ENCODE data around the gene SLC2A5.
A peak's percentile ranks its signal among the peaks of the same experiment; 100 is the strongest.

The SLC2A5 gene

DNA sequence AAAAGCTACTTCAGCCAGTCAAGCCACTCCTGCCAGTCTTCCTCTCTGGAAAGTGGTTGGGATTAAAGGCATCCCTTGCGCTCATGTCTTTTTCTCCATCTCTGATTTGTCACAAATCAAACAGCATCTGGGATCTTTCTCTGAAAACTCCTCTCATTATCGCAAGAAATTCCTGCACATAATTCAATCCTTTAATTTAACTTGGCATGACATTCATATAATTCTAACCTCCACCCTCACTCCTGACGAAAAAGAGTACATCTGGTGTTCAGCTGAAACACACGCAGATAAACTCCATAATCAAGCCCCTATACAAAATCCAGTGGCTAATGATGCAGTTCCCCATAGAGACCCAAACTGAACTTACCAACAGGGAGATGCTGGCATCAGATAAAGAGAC lies 19.4 kb upstream of the SLC2A5 start:
- DNase-seq (ENCODE audit: low read depth) = no peak

DNA sequence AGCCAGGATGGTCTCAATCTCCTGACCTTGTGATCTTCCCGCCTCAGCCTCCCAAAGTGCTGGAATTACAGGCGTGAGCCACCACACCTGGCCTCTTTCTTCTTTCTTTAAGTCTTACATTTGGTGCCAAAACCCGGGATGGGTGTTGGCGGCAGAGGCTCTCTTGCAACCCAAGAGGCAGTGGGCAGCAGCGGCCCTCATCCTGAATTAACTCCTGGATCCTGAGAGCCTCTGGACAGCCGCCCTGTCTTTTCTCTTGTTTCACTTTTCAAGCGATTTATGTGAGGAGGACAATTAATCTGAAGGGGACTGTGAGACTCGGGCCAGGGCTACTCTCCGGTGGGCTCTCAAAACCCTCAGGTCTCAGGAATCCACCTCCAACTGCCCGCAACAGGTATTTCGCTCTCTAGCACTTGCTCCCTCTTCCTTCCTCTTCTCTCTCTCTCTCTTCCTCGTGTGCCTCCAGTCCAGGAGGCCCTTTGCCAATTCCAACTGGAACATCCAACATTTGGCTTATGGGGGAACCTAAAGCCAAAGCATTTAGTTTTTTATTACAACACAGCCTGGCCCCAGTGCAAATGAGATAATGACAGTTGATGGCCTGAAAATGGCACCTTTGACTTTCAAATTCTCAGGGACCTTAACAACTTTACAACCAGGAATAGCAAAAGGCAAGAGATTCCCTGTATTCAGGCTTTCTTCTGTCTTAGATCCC lies 18.1 kb upstream of the SLC2A5 start:
- no peak for DNase-seq (ENCODE audit: low read depth)

DNA sequence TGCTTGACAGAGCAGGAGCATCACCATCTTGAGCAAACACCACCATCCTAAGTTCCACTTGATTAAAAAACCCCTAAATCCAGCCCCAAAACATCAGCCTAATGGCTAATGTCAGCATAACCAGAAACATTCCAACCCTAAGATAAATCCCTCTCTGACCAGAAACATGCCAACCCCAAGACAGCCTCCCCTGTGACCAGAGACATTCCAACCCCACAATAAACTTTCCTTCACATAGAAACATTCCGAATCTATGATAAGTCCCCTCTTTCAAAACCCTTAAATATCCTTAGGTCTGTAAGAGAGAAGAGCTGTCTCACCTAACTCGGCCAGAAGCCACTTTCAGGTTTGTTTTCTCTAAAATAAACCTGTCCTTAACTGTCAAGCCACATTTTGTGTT lies 17.4 kb upstream of the SLC2A5 start:
- DNase-seq (ENCODE audit: low read depth) = no peak

DNA sequence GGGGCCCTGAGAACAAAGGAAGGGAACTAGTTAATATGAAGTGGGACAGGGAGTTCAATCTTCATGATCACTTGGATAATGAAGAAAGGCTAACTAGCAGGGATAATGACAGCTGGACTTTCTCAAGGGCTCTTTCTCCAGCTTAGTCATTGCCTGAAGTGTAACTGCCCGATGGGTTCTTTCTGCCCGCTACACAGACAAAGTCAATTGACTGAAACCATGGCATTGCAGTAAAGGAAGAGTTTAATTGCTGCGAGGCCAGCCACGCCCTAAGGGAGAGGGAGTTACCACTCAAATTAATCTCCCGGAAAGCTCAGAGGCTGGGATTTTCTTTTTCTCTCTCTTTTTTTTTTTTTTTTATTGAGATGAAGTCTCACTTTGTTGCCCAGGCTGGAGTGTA lies 16.6 kb upstream of the SLC2A5 start:
- DNase-seq (ENCODE audit: low read depth) = no peak

DNA sequence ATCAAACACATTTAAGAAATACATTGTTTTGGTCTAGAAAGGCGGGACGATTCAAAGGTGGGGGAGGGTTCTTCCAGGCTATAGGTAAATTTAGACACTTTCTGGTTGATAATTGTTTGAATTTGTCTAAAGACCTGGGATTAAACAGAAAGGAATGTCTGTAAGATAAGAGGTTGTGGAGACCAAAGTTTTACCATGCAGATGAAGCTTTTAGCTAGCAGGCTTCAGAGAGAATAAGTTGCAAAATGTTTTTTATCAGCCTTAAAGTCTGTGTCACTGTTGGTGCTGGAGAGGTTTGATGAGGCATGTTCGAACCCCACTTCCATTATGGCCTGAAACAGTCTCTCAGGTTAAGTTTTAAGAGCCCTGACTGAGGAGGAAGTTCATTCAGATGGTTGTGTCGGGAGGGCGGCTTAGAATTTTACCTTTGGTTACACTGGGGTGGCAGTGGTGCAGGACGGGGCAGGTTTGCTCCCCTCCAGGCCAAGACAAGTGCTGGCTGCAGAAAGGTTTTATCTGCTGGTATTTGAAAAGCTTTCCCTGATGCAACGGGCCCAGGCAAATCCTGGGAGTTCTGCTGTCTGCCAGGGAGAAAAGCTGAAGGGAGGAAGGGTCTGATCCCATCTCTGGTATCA lies 16.0 kb upstream of the SLC2A5 start:
- DNase-seq (ENCODE audit: low read depth) = no peak

DNA sequence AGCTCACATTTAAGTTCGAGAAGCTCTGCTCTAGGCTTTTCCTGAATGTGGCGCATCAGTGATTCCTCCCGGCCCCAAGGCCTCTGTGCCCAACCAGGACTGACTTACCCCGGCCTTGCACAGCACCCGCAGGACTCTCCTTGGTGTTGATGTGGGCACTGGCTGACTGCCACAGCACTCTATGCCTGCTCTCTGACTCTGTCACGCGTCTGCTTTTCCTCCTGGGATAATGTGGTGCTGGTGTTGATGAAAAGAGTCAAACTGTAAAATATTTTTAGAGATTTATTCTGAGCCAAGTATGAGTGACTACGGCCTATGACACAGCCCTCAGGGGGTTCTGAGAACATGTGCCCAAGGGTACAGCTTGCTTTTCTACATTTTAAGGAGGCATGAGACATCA lies 15.5 kb upstream of the SLC2A5 start:
- DNase-seq (ENCODE audit: low read depth) = peak; percentile 38

DNA sequence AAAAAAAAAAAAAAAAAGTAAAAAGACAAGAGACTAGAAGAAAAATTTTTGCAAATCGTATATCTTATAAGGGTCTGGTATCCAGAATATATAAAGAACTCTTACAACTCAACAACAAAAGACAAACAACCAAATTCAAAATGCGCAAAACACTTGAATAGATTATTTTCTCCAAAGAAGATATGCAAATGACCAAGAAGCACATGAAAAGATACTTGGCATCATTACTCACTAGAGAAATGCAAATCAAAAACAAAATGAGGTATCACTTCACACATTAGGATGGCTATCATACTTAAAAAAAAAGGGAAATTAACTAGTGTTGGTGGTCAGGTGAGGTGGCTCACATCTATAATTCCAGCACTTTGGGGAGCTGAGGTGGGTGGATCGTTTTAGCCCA lies 12.0 kb upstream of the SLC2A5 start:
- no peak for DNase-seq (ENCODE audit: low read depth)

DNA sequence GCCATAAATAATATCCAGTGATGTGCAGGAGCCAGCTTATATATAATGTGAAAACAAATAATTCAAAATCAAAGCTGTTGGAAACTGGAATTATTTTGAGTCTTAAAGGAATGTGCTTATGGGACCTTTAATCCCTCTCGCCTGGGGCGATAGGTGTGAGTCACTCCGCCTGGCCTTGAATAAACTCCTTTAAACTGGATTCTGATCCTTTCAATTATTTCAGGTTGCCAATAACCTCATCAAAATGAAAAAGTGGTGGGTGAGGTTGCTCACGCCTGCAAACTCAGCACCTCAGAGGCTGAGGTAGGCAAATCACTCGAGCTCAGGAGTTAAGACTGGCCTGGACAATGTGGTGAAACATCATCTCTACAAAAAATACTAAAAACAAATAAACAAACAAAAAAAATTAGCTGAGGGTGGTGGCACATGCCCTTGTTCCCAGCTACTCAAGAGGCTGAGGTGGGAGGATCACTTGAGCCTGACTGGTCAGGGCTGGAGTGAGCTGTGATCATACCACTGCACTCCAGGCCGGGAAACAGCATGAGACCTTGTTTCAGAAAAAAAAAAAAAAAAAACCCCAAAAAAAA lies 11.4 kb upstream of the SLC2A5 start:
- no peak for DNase-seq (ENCODE audit: low read depth)

DNA sequence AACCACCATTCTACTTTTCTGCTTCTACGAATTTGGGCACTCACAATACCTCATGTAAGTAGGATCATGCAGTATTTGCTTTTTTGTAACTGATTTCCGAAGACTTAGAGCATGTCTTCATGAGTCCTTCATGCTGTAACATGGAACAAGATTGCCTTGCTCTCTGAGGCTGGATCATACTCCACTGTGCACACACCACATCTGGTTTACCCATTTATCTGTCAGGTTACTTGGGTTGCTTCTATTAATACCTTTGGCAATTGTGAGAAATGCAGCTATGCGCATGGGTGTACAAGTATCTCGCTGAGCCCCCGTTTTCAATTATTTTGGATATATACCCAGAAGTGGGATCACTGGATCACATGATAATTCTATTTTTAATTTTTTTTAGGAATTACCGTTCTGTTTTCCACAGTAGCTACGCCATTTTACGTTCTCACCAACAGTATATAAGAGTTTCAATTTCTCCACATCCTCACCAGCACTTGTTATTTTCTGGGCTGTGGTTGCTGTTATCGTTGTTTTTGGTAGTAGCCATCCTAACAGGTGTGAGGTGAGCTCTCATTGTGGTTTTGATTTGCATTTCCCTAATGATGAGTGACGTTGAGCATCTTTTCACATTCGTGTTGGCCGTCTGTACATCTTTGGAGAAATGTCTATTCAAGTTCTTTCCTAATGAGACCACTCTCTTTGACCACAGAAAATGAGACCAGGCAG lies 10.7 kb upstream of the SLC2A5 start:
- no peak for DNase-seq (ENCODE audit: low read depth)

DNA sequence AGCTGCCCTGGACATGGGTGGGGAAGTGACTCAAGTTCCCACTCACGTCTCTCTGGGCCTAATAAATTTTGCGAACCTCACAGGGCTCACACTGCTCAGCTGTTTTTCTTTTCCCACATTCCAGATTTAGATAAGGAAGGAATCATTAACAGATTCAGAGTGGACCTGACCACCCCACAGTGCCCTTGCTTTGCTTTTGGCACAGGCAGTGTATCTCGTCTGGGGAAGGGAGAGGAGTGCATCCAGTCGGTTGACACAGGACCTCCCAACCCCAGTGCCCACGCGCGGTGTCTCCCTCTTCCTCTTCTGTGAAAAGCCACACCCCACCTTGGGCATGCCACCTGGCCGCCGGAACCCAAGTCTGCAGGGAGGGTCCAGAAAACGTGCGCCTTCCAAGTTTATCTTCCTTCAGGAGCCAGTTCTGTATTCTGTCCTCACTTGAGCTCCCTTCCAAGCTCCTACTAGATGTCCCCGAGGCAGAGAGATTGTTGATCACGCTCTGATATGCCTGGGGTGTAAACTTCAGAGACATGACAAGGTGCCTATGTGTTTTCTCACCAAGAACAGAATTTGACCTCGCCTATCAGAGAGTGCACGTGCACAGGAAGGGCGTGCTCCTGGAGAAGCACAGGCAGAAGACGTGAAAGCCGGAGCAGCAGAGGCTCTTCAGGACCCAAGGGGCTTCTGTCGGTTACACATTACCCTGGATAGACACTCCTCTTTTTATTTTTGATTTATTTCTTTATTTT lies 9.5 kb upstream of the SLC2A5 start:
- no peak for DNase-seq (ENCODE audit: low read depth)

DNA sequence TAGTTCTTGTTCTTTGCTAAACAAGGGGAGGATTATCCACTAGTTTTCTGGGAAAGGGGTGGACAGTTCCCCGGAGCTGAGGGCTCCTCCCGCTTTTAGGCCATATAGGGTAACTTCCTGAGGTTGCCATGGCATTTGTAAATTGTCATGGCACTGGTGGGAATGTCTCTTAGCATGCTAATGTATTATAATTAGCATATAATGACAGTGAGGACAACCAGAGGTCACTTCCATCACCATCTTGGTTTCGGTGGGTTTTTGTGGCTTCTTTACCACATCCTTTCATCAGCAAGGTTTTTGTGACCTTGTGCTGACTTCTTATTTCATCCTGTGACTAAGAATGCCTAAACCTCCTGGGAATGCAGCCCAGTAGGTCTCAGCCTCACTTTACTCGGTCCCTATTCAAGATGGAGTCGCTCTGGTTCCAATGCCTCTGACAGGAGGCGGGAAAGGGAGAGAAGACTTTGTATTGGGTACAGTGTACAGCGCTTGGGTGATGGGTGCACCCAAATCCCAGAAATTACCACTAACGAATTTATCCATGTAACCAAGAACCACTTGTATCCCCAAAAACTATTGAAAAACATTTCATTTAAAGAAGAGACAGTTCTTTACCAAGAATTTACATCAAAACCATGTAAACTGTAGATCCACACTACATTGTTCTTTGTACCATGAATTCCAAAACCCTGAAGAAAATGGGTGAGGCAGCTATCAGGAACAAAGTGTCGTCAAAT lies 8.7 kb upstream of the SLC2A5 start:
- DNase-seq (ENCODE audit: low read depth) = peak; percentile 28

DNA sequence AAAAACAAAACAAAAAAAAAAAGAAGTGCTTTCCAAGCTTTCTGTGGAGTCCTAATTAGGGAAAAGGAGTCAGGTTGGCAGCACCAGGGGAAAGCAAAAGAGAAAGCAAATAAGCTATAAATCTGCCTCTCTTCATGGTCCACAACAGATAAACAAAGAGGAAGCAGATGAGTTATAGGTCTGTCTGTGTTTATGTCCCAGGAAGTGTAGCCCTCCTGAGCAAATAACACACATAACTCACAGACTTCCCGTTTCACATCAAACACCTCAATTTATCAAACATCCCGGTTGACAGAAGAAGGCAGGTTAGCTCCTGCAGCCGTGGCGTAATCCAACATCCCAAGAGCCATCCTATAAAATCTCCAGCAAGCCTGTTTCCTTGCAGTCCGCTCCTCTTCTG lies 5.6 kb upstream of the SLC2A5 start:
- no peak for DNase-seq (ENCODE audit: low read depth)

DNA sequence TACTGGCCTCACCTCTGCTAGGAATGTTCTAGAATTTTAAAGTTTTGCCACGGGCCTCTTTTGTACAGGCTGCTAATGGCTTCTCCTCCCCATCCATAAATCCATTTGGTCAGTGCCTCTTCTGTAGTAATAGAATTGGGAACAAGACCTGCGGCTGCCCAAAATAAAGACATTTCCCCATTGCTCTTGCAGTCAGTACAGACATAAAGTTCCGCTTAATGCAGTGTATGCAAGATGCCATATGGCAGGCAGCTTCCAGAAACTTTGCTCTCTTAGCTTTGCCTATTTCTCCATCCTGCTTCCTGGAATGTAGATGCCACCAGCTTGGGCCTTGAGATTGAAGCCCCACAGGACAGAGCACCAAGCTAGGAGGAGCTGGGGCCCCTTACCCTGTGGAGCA lies 3.7 kb upstream of the SLC2A5 start:
- DNase-seq (ENCODE audit: low read depth) = no peak

DNA sequence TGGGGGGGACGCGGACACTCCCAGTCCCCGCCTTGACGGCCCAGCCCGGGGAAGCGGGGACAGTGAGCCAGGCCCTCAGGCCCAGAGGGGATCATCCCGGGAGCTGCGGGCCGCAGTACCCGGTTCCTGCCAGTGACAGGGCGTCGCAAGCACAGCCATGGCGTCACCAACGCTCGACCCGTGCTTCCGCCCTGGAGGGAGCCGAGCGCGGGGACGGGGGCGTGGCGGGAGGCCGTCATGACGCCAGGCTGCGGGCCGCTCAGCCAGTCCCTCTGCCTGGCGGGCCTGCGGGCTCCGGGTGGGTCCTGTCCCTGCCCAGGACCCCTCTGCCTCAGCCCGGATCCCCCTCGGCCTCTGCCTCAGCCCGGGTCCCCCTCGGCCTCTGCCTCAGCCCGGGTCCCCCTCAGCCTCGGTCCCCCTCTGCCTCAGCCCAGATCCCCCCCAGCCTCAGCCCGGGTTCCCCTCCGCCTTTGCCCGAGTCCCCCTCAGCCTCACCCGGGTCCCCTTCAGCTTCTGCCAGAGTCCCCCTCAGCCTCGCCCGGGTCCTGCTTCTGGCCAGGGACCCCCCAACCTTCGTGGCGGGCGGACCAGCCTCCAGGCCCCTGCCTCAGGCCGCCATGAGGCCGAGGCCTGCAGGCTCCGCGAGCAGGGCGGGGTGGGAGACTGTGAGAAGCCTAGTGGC lies 2.3 kb upstream of the SLC2A5 start:
- no peak for DNase-seq (ENCODE audit: low read depth)

DNA sequence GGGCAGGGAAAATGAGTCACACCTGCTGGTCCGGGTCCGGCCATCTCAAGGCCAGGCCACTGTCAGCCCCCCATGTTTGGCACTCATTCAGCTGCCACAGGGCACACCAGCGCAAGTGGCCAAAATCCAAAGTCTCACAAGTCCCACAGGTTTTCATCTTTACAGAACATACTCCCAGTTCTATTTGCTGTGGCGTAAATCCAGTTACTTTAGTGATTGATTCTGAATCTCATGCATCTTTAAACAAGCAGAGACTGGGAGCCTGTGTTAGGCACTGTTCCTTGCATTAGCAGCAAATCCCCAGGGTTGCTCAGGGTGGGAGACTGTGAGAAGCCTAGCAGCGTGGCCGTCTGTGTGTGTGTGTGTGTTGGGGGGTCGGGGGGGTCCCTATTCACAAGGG lies 1.1 kb upstream of the SLC2A5 start:
- no peak for DNase-seq (ENCODE audit: low read depth)

DNA sequence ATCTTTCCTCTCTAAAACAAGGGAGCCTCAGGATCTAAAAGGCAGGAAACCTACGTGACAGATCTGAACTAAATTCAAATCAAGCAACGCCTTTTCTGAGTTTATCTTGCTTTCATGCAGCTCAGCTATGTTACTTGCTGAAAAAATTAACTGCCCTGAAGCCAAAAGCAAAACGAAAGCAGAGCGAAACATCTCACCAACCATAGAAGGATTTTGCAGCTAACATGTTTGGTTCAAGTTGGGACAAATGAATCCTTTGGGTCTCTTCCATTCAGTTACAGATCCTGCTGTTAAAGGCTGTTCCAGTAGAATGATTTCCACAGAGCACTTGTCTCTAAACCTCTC lies 482 bp downstream of the SLC2A5 start:
- DNase-seq (ENCODE audit: low read depth) = no peak

DNA sequence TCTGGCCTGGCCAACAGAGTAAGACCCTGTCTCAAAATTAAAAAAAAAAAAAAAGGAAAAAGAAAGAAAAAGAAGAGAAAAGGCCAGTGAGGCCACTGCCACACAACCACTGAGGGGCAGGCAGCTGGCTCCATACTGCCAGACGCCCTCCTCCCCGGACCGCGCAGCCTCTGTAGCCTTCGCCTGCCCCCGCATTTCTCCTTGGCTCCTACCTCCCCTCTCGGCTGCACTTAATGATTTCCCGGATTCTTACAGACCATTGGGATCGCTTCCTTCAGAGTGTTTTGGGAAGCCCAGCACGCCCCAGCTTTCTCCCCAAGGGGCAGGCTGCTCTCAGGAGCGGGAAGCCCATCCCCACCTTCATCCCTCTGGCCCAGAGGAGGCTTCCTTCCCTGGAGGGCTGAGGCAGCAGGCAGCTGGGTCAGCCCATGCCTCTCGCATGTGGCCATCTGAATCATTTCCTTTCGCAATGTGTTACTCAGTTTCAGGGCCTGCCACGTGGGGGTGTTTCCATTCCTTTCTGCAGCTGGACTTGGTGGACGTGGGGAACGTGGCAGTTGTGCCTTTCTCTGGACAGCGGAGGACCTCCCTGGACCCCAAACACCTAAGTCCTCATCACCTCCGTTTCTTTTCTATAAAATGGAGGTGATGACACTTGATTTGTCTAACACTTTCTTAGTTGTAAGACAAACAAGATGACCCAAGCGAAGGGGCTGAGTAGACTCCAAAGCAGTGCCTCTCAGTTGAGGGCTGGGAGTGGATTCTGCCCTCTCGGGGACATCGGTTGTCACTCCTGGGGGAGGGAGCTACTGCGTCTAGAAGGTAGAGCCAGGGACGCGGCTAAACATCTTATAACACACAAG lies 2.3 kb downstream of the SLC2A5 start:
- peak; percentile 87 for DNase-seq (ENCODE audit: low read depth)

DNA sequence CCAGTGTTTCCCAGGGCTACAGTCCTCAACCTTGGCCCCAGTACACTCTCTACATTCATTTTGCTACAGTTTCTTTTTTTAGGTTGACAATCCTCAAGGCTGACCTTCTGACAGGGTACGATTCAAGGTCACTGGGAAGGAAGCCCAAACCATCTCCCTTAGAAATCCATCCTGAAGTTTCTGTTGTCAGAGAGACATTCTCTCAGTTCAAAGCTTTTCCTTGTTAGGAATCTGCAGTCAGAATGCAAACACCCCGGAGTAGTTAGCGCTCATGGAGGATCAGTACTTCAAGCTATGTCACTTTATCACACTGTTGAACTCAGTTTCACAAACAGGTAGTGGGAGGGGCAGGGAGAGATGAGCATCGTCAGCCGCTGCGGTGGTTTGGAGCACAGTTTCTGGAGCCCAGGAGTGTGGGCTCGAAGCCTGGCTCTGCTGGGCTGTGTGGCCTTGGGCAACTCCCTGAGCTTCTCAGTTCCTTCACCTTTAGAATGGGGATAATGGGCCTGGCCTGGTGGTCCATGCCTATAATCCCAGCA lies 4.2 kb downstream of the SLC2A5 start:
- no peak for DNase-seq (ENCODE audit: low read depth)

DNA sequence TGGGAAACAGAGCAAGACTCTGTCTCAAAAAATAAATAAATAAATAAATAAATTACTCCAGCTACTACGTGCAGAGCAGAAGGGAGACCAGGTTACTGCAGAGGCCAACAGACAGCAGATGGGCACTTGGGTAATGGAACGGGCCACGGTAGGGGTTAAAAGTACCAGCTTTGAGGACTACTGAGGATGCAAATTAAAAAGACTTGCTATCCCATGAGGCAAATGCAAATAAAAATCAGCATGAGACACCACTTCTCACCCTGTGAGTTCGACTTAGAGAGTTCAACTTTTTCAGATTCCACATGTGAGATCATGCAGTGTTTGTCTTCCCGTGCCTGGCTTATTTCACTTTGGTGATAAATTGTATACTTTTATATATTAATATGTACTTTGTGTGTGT lies 6.6 kb downstream of the SLC2A5 start:
- no peak for DNase-seq (ENCODE audit: low read depth)

DNA sequence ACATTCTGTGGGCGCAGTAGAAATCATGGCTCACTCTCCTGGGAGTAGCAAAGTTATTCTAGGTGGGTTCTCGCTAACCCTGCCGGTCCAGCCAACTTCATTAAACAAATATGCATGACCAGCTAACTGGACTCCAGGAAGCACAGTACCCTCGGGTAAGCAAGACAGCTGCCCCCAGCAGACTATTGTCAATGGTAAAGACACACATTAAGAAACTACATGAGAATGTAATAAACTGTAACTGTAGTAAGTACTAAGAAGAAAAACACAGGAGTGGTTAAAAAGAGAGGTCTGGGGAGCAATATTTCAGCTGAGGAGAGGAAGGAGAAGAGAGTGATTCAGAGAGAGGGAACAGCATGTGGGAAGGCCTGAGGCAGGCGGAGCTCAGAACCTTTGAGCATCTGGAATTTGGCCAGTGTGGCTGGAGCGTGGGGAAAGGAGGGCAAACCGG lies 7.4 kb downstream of the SLC2A5 start:
- DNase-seq (ENCODE audit: low read depth) = peak; percentile 57
